ENCODE data around the gene F5. TPM values are rescaled to one million over a fixed set of nuclear protein-coding genes. Genes with fewer than 3 reads are reported as not detected.

F5 gene
- total and polyA plus RNA-seq, 2 donors (not counting 1 experiment from before 2014, with no cell fraction given), result under 0.01 TPM; not detected in 1

DNA sequence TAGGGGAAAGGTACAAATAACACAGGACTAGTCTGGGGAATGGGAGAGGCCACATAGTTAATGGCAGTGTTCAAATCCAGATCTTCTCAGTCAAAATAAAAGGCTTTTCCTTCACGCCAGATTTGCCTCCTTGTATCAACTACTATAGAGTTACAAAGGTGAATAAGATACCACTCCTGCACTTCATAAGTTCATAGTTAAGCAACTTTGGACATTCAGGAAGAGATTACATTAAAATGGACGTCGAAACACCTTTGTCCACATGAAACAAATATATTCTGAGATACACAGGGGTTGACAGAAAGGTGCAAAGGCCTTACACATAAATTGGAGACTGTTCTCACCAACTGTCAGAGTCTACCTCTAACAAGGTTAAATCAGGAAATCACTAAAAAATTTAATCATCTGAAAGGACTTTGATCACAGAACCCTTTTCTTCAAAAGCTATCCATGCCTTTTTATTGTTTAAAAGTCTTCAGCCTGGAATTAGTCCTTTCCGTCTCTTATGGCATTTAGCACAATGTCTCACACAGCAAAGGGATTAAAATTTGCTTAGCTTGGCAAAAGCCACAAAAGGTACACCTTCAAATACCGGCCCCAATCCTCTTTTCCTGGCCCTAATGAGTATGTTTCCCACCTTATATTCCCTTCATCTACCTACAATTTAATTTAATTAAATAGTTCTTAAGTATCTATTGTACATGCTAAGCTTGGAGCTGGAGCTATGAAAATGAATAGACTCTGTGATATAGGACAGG, 8.1 kb downstream of the F5 start:
- Histone ChIP-seq H3K36me3 (ENCODE audit: control insufficient read depth, insufficient read depth, low read length) (no peaks in the 10 kb centered on the region), H3K9me3 (ENCODE audit: control insufficient read depth, insufficient read depth, low read depth, low read length) (no peaks in the 10 kb centered on the region), H3K79me2 (ENCODE audit: control insufficient read depth, insufficient read depth, low read length) (no peaks in the 10 kb centered on the region), H4K20me1 (ENCODE audit: control insufficient read depth, extremely low read depth, insufficient read depth, low read length) (no peaks in the 10 kb centered on the region), H3K27ac (ENCODE audit: insufficient read depth, low read length) (no peak overlapping the region), H3K4me2 (ENCODE audit: extremely low read depth, insufficient read depth, low read length) (no peak overlapping the region), H3K4me1 (ENCODE audit: control insufficient read depth, extremely low read depth, insufficient read depth, low read length) (no peaks in the 10 kb centered on the region), H3K27me3 (ENCODE audit: control insufficient read depth, insufficient read depth, low read length) (no peaks in the 10 kb centered on the region), H3K9ac (ENCODE audit: insufficient read depth, low read length) (no peak overlapping the region), H3K4me3 (replicated peaks in 1 of 4; ENCODE audit: control extremely low read depth in 1 of 4, insufficient read depth in 1 of 4, low read depth in 3 of 4, low read length in 4 of 4) (no peak overlapping the region), H2AFZ (ENCODE audit: low read length) (no peak overlapping the region)
- TF ChIP-seq, protein P1, sequence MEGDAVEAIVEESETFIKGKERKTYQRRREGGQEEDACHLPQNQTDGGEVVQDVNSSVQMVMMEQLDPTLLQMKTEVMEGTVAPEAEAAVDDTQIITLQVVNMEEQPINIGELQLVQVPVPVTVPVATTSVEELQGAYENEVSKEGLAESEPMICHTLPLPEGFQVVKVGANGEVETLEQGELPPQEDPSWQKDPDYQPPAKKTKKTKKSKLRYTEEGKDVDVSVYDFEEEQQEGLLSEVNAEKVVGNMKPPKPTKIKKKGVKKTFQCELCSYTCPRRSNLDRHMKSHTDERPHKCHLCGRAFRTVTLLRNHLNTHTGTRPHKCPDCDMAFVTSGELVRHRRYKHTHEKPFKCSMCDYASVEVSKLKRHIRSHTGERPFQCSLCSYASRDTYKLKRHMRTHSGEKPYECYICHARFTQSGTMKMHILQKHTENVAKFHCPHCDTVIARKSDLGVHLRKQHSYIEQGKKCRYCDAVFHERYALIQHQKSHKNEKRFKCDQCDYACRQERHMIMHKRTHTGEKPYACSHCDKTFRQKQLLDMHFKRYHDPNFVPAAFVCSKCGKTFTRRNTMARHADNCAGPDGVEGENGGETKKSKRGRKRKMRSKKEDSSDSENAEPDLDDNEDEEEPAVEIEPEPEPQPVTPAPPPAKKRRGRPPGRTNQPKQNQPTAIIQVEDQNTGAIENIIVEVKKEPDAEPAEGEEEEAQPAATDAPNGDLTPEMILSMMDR (conservative IDR thresholded peaks at IDR 0.05 in 1 of 2, IDR thresholded peaks at IDR 0.05 in 1 of 2; ENCODE audit: low read depth in 1 of 2, low read length in 2 of 2), result no peak
- no peak for TF ChIP-seq EZH2 (IDR thresholded peaks at IDR 0.05; ENCODE audit: low read length, missing control alignments)
- no peak for DNase-seq (ENCODE audit: low read depth in 2 of 2)

DNA sequence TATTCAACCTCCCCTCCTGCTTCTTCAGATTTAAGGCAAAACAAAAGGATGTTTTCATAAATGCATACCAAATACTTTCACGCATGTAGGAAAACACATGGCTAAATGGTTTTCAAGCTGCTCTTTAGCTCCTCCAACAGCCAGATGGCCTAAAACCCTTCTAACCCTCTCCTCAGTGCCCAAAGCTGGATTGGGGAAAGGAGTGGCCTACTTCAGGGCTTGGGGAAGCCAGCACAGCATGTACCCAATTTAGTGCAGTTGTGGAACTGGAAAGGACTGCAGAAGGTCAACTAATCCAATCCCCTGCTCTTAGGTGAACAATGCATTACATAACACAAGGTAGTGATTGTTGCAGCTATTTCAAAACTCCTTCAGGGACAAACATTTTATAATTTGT, 9.3 kb downstream of the F5 start:
- no peak overlapping the region for H2AFZ ChIP-seq (ENCODE audit: low read length)
- no peaks in the 10 kb centered on the region for H3K27me3 ChIP-seq (ENCODE audit: control insufficient read depth, insufficient read depth, low read length)
- H4K20me1 ChIP-seq (ENCODE audit: control insufficient read depth, extremely low read depth, insufficient read depth, low read length), result no peaks in the 10 kb centered on the region
- H3K4me2 ChIP-seq (ENCODE audit: extremely low read depth, insufficient read depth, low read length), result no peak overlapping the region
- H3K79me2 ChIP-seq (ENCODE audit: control insufficient read depth, insufficient read depth, low read length), result no peaks in the 10 kb centered on the region
- H3K4me3 ChIP-seq (replicated peaks in 1 of 4; ENCODE audit: control extremely low read depth in 1 of 4, insufficient read depth in 1 of 4, low read depth in 3 of 4, low read length in 4 of 4), result no peak overlapping the region
- H3K36me3 ChIP-seq (ENCODE audit: control insufficient read depth, insufficient read depth, low read length), result no peaks in the 10 kb centered on the region
- H3K9me3 ChIP-seq (ENCODE audit: control insufficient read depth, insufficient read depth, low read depth, low read length), result no peaks in the 10 kb centered on the region
- H3K4me1 ChIP-seq (ENCODE audit: control insufficient read depth, extremely low read depth, insufficient read depth, low read length), result no peaks in the 10 kb centered on the region
- TF ChIP-seq, protein P1 (conservative IDR thresholded peaks at IDR 0.05 in 1 of 2, IDR thresholded peaks at IDR 0.05 in 1 of 2; ENCODE audit: low read depth in 1 of 2, low read length in 2 of 2), result no peak
- TF ChIP-seq EZH2 (IDR thresholded peaks at IDR 0.05; ENCODE audit: low read length, missing control alignments), result no peak
- no peak for DNase-seq (ENCODE audit: low read depth in 2 of 2)
- H3K27ac ChIP-seq (ENCODE audit: insufficient read depth, low read length), result no peak overlapping the region
- no peak overlapping the region for H3K9ac ChIP-seq (ENCODE audit: insufficient read depth, low read length)

DNA sequence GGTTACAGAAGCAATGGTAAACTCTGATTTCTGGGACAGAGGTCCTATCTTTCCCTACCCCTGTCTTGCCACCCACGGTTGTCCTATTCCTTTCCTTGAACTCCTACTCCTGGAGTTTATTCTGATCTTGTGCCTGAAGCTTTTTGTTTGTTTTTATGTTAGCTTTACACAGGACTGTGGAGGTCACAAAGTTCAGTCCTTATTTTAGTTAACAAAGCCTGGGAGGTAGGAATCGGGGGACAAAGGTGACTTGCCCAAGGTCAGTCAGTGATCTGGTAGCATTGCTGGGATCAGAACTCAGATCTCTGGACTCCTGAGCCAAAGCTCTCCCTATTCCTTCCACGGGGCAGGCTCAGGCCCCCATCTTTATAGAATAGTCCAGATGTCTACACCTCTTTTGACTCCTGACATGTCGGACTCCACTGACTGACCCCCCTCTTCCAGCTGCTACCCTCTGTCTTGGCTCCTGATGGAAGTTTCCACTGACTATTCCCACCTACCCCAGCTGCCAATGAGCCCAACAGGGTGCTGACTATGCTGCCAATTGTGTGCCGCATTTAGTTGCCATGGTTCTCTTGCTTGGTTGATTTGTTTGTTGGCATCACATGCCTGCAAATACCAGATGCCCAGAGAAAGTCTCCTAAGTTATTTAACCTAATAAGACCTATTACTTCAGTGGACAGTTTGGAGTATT, 9.9 kb downstream of the F5 start:
- Histone ChIP-seq H3K4me3 (replicated peaks in 1 of 4; ENCODE audit: control extremely low read depth in 1 of 4, insufficient read depth in 1 of 4, low read depth in 3 of 4, low read length in 4 of 4) (no peak overlapping the region), H3K9ac (ENCODE audit: insufficient read depth, low read length) (no peak overlapping the region), H2AFZ (ENCODE audit: low read length) (no peak overlapping the region), H3K4me1 (ENCODE audit: control insufficient read depth, extremely low read depth, insufficient read depth, low read length) (no peaks in the 10 kb centered on the region), H3K4me2 (ENCODE audit: extremely low read depth, insufficient read depth, low read length) (no peak overlapping the region), H3K36me3 (ENCODE audit: control insufficient read depth, insufficient read depth, low read length) (no peaks in the 10 kb centered on the region), H4K20me1 (ENCODE audit: control insufficient read depth, extremely low read depth, insufficient read depth, low read length) (no peaks in the 10 kb centered on the region), H3K79me2 (ENCODE audit: control insufficient read depth, insufficient read depth, low read length) (no peaks in the 10 kb centered on the region), H3K9me3 (ENCODE audit: control insufficient read depth, insufficient read depth, low read depth, low read length) (no peaks in the 10 kb centered on the region), H3K27ac (ENCODE audit: insufficient read depth, low read length) (no peak overlapping the region), H3K27me3 (ENCODE audit: control insufficient read depth, insufficient read depth, low read length) (no peaks in the 10 kb centered on the region)
- no peak for DNase-seq (ENCODE audit: low read depth in 2 of 2)
- TF ChIP-seq, protein P1 (conservative IDR thresholded peaks at IDR 0.05 in 1 of 2, IDR thresholded peaks at IDR 0.05 in 1 of 2; ENCODE audit: low read depth in 1 of 2, low read length in 2 of 2), result no peak
- TF ChIP-seq EZH2 (IDR thresholded peaks at IDR 0.05; ENCODE audit: low read length, missing control alignments), result no peak
